ENCODE measurements around the gene PITHD1. TPM values are rescaled to one million over a fixed set of nuclear protein-coding genes. Genes with fewer than 3 reads are reported as not detected.
"Not testable (repeated sequence)": the region's sequence is repeated elsewhere in the genome, so short reads cannot be mapped to it uniquely, and the experiment has no call there.

PITHD1 gene, protein sequence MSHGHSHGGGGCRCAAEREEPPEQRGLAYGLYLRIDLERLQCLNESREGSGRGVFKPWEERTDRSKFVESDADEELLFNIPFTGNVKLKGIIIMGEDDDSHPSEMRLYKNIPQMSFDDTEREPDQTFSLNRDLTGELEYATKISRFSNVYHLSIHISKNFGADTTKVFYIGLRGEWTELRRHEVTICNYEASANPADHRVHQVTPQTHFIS
- polyA plus RNA-seq (2013) = 56.7 TPM

DNA sequence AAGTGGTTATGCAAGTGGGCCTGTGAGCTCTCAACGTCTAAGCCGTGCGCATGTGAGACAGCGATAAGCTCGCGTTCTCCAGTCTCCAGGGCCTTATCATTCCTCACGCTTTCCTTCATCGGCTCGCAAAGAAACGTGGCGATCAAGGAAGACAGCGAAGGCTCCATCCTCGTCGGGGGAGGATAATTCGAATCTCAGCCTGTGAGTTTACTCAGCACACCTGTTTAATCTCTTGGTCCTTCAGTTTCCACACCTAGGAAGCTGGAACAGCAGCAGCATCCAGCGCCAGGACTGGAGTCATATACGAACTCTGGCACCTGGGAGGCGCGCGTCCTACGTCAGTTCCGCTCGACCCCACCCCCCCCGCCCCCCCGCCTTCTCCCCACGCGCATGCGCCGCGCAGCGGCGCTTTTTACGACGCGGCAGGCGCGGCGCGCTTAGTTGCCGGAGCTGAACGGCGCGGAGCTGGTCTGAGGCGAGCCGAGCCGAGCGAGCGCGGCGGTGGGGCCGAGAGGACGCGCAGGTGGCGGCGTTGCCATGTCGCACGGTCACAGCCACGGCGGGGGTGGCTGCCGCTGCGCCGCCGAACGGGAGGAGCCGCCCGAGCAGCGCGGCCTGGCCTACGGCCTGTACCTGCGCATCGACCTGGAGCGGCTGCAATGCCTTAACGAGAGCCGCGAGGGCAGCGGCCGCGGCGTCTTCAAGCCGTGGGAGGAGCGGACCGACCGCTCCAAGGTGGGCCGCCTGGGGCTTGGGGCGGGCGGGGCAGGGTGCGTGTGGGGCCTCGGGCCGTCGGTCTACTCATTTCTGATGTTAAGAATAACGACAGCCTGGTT, at the start of gene PITHD1:
TSS of gene PITHD1 (plus strand) at position 440 of the 836 bp plus-strand sequence. CDS start at position 538, 98 bp downstream.
- ChIA-PET CTCF (interaction anchor here (0.5 to 4.7 kb wide), 10 partner anchors 8 to 91 kb away, joined by 3 to 28 read pairs (median 4); partner anchors contain the start of gene GALE), POLR2A (interaction anchor here (0.5 to 1.4 kb wide), 9 partner anchors 8 to 282 kb away, joined by 3 to 6 read pairs (median 3); partner anchors contain the start of gene LYPLA2)
- Histone ChIP-seq H3K36me3 (ENCODE audit: control insufficient read depth in 4 of 4, insufficient read depth in 4 of 4, low read length in 3 of 4) (peaks cover 0 to 14% (median 7%) of the 10 kb centered on the region in 4 experiments), H3K4me1 (ENCODE audit: control extremely low read depth in 1 of 4, control insufficient read depth in 4 of 4, insufficient read depth in 4 of 4, low read length in 3 of 4) (peaks cover 10 to 31% (median 19%) of the 10 kb centered on the region in 4 experiments), H3K27ac (ENCODE audit: insufficient read depth in 1 of 2, low read depth in 1 of 2, low read length in 2 of 2, poor library complexity in 1 of 2, severe bottlenecking in 2 of 2) (peak within 1 kb of the TSS; percentile 89 to 95), H3K9me3 (ENCODE audit: control extremely low read depth in 1 of 5, control insufficient read depth in 4 of 5, insufficient read depth in 2 of 5, low read depth in 1 of 5, low read length in 4 of 5) (no peaks in the 10 kb centered on the region), H3K4me3 (ENCODE audit: control insufficient read depth in 1 of 7, extremely low read depth in 1 of 7, insufficient read depth in 4 of 7, low read depth in 2 of 7, low read length in 6 of 7) (peak within 1 kb of the TSS; percentile 81 to 95 (median 90)), H3K27me3 (replicated peaks in 2 of 5; ENCODE audit: control insufficient read depth in 4 of 5, insufficient read depth in 5 of 5, low read length in 4 of 5) (no peaks in the 10 kb centered on the region)
- WGBS (ENCODE audit: insufficient coverage) = under 1% methylated on average over 66 of the region's 91 CpGs
- DNase-seq = peak; percentile 90 to 94 (median 91)

DNA sequence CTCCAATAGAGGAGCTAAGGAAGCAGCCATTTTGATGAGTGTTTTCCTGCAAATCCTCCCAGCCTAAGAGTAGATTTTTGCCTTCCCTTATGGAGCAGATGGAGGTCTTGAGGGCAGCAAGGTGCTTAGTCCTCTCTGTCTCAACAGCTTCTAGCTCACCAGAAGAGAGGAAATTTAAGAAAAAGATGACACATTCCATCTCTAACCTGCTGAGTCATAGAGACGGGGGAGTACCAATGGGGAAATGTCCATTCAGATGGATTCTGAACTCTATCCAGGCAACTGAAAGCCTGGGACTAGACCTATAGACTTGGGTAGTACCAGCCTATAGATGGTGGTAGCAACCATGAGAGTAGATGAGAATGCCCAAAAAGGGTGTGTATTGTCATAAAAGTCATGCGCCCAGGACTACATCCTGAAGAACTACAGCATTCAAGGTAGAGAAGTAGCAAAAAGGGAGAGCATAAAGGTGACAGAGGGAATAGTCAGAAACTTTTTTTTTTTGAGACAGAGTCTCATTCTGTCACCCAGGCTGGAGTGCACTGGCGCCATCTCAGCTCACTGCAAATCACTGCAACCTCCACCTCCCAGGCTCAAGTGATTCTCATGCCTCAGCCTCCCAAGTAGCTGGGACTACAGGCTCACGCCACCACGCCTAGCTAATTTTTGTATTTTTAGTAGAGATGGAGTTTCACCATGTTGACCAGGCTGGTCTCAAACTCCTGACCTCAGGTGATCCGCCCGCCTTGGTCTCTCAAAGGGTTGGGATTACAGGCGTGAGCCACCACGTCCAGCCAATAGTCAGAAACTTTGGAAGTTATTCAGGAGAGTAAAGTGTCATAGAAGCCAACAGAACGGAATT, 45.6 kb upstream of the PITHD1 start:
- H3K4me1 ChIP-seq (ENCODE audit: control extremely low read depth in 1 of 4, control insufficient read depth in 4 of 4, insufficient read depth in 4 of 4, low read length in 3 of 4) = no peaks in the 10 kb centered on the region
- DNase-seq = no peak
- ChIA-PET CTCF (interaction anchor here (0.9 to 1.5 kb wide), 2 partner anchors 10 to 30 kb away, joined by 3 read pairs; no protein-coding TSS in a partner anchor), POLR2A (no interaction called here)
- H3K27me3 ChIP-seq (replicated peaks in 2 of 5; ENCODE audit: control insufficient read depth in 4 of 5, insufficient read depth in 5 of 5, low read length in 4 of 5) = no peaks in the 10 kb centered on the region
- H3K27ac ChIP-seq (ENCODE audit: insufficient read depth in 1 of 2, low read depth in 1 of 2, low read length in 2 of 2, poor library complexity in 1 of 2, severe bottlenecking in 2 of 2) = no peak overlapping the region
- H3K4me3 ChIP-seq (ENCODE audit: control insufficient read depth in 1 of 7, extremely low read depth in 1 of 7, insufficient read depth in 4 of 7, low read depth in 2 of 7, low read length in 6 of 7) = no peak overlapping the region
- WGBS (ENCODE audit: insufficient coverage) = 88% methylated on average over 7 of the region's 10 CpGs
- H3K36me3 ChIP-seq (ENCODE audit: control insufficient read depth in 4 of 4, insufficient read depth in 4 of 4, low read length in 3 of 4) = no peaks in the 10 kb centered on the region
- H3K9me3 ChIP-seq (ENCODE audit: control extremely low read depth in 1 of 5, control insufficient read depth in 4 of 5, insufficient read depth in 2 of 5, low read depth in 1 of 5, low read length in 4 of 5) = no peaks in the 10 kb centered on the region

DNA sequence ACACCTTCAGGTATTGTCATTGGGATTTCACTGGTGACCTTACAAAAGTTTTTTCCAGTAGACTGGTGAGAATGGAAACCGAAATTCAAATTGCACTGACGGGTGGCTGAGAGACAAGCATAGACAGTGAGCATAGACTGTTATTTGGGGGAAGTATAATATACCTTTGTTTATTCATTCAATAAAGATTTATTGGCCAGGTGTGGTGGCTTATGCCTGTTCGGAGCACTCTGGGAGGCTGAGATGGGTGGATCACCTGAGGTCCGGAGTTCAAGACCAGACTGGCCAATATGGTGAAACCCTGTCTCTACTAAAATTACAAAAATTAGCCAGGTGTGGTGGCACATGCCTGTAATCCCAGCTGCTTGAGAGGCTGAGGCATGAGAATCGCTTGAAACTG, 44.9 kb upstream of the PITHD1 start:
- POLR2A ChIA-PET; H3K36me3 ChIP-seq (ENCODE audit: control insufficient read depth in 4 of 4, insufficient read depth in 4 of 4, low read length in 3 of 4); DNase-seq; H3K27me3 ChIP-seq (replicated peaks in 2 of 5; ENCODE audit: control insufficient read depth in 4 of 5, insufficient read depth in 5 of 5, low read length in 4 of 5); H3K4me1 ChIP-seq (ENCODE audit: control extremely low read depth in 1 of 4, control insufficient read depth in 4 of 4, insufficient read depth in 4 of 4, low read length in 3 of 4); CTCF ChIA-PET; H3K27ac ChIP-seq (ENCODE audit: insufficient read depth in 1 of 2, low read depth in 1 of 2, low read length in 2 of 2, poor library complexity in 1 of 2, severe bottlenecking in 2 of 2); H3K4me3 ChIP-seq (ENCODE audit: control insufficient read depth in 1 of 7, extremely low read depth in 1 of 7, insufficient read depth in 4 of 7, low read depth in 2 of 7, low read length in 6 of 7); H3K9me3 ChIP-seq (ENCODE audit: control extremely low read depth in 1 of 5, control insufficient read depth in 4 of 5, insufficient read depth in 2 of 5, low read depth in 1 of 5, low read length in 4 of 5): not testable (repeated sequence)
- WGBS (ENCODE audit: insufficient coverage) = 100% methylated on average over 3 of the region's 5 CpGs

DNA sequence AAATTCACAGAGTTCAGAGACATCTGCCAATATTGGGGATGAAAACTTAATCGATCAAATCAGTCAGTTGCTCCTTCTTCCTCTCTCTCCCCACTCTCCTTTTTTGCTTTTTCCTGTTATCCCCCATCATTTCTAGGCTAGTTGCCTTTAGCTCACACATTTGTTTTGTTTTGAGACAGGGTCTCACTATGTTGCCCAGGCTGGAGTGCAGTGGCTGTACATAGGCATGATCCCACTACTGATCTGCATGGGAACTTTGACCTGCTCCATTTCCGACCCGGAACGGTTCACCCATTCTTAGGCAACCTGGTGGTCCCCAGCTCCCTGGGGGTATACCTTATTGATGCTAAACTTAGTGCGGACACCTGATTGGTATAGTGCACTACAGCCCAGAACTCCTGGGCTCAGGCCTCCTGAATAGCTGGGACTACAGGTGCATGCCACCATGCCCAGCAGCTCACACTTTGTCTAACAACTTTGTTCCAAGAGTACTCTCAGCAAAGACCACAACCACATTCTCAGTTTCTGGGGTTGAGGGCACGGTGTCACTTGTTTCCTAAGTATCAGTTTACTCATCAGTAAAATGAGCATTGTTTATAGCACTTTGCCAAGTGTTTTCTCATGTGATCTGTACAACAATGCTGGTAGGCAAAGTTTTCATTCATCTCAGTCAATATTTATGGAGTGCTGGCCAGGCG, 41.6 kb upstream of the PITHD1 start:
- Histone ChIP-seq H3K4me1 (ENCODE audit: control extremely low read depth in 1 of 4, control insufficient read depth in 4 of 4, insufficient read depth in 4 of 4, low read length in 3 of 4) (no peaks in the 10 kb centered on the region), H3K36me3 (ENCODE audit: control insufficient read depth in 4 of 4, insufficient read depth in 4 of 4, low read length in 3 of 4) (no peaks in the 10 kb centered on the region), H3K27me3 (replicated peaks in 2 of 5; ENCODE audit: control insufficient read depth in 4 of 5, insufficient read depth in 5 of 5, low read length in 4 of 5) (no peaks in the 10 kb centered on the region), H3K9me3 (ENCODE audit: control extremely low read depth in 1 of 5, control insufficient read depth in 4 of 5, insufficient read depth in 2 of 5, low read depth in 1 of 5, low read length in 4 of 5) (no peaks in the 10 kb centered on the region), H3K4me3 (ENCODE audit: control insufficient read depth in 1 of 7, extremely low read depth in 1 of 7, insufficient read depth in 4 of 7, low read depth in 2 of 7, low read length in 6 of 7) (no peak overlapping the region), H3K27ac (ENCODE audit: insufficient read depth in 1 of 2, low read depth in 1 of 2, low read length in 2 of 2, poor library complexity in 1 of 2, severe bottlenecking in 2 of 2) (no peak overlapping the region)
- DNase-seq = no peak
- POLR2A ChIA-PET = no interaction called here
- WGBS (ENCODE audit: insufficient coverage) = 96% methylated on average over 7 of the region's 7 CpGs
- CTCF ChIA-PET = interaction anchor here (0.6 kb wide), 1 partner anchor 1273 kb away, joined by 4 read pairs; no protein-coding TSS in a partner anchor

DNA sequence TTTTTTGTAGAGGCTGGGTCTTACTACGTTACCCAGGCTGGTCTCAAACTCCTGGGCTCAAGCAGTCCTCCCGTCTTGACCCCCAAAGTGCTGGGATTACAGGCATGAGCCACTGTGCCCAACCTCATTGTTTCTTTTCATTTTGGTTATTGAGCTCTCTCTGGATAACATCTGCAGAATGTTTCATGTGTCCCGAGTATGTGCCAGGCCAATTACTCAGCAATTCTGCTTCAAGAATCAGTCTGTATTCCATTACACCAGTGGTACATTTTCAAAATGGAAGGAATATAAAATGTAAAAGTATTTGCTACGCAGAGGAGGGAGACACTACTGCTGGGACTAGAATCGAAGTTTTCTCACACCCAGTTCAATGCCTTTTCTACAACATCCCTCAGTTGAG, 36.6 kb upstream of the PITHD1 start:
- WGBS (ENCODE audit: insufficient coverage) = 100% methylated on average over 2 of the region's 5 CpGs
- no peaks in the 10 kb centered on the region for H3K27me3 ChIP-seq (replicated peaks in 2 of 5; ENCODE audit: control insufficient read depth in 4 of 5, insufficient read depth in 5 of 5, low read length in 4 of 5)
- no peak overlapping the region for H3K27ac ChIP-seq (ENCODE audit: insufficient read depth in 1 of 2, low read depth in 1 of 2, low read length in 2 of 2, poor library complexity in 1 of 2, severe bottlenecking in 2 of 2)
- peaks cover 0 to 2% (median 0%) of the 10 kb centered on the region in 4 experiments for H3K36me3 ChIP-seq (ENCODE audit: control insufficient read depth in 4 of 4, insufficient read depth in 4 of 4, low read length in 3 of 4)
- H3K4me1 ChIP-seq (ENCODE audit: control extremely low read depth in 1 of 4, control insufficient read depth in 4 of 4, insufficient read depth in 4 of 4, low read length in 3 of 4) = peaks cover 8 to 24% (median 18%) of the 10 kb centered on the region in 4 experiments
- DNase-seq = no peak
- ChIA-PET POLR2A (no interaction called here), CTCF (interaction anchor here (1.1 kb wide), 1 partner anchor 12 kb away, joined by 3 read pairs; no protein-coding TSS in a partner anchor)
- no peaks in the 10 kb centered on the region for H3K9me3 ChIP-seq (ENCODE audit: control extremely low read depth in 1 of 5, control insufficient read depth in 4 of 5, insufficient read depth in 2 of 5, low read depth in 1 of 5, low read length in 4 of 5)
- no peak overlapping the region for H3K4me3 ChIP-seq (ENCODE audit: control insufficient read depth in 1 of 7, extremely low read depth in 1 of 7, insufficient read depth in 4 of 7, low read depth in 2 of 7, low read length in 6 of 7)

DNA sequence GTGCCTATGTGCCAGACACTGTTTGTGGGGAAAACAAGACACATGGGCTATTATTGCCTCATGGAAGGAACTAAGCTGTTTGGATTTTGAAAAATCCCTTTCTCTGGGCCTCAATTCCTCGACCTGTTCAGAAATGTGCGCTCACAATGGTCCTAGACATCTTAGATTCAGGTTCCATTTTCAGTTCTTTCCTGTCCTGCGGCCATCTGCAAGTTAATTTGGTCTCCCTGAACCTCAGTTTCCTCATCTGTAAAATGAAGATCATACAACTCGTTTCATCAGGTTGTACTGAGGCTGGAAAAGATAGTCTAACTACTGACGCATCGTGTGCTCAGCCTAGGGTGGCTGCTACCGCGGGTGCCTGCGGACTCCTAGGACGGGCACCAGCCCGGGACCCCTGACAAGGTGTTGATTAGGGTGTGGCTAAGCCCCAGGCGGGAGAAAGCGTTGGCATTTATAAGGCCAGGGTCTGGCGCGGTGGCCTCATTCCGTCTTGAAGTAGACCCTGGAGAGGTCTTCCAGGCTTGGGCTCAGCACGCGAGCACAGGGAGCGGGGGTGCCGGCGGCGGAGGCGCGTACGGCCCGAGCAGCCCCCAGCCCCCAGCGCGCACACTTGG, 35.4 kb upstream of the PITHD1 start:
- ChIA-PET POLR2A (interaction anchor here (1.7 kb wide), 1 partner anchor 51 kb away, joined by 6 read pairs; the partner anchor contains the start of gene RPL11), CTCF (interaction anchor here (1.0 to 1.4 kb wide), 2 partner anchors 55 to 198 kb away, joined by 3 to 4 read pairs; no protein-coding TSS in a partner anchor)
- Histone ChIP-seq H3K36me3 (ENCODE audit: control insufficient read depth in 4 of 4, insufficient read depth in 4 of 4, low read length in 3 of 4) (peaks cover 0 to 10% (median 3%) of the 10 kb centered on the region in 4 experiments), H3K27ac (ENCODE audit: insufficient read depth in 1 of 2, low read depth in 1 of 2, low read length in 2 of 2, poor library complexity in 1 of 2, severe bottlenecking in 2 of 2) (peak overlapping the region; percentile 40 to 82), H3K4me1 (ENCODE audit: control extremely low read depth in 1 of 4, control insufficient read depth in 4 of 4, insufficient read depth in 4 of 4, low read length in 3 of 4) (peaks cover 8 to 24% (median 18%) of the 10 kb centered on the region in 4 experiments), H3K9me3 (ENCODE audit: control extremely low read depth in 1 of 5, control insufficient read depth in 4 of 5, insufficient read depth in 2 of 5, low read depth in 1 of 5, low read length in 4 of 5) (no peaks in the 10 kb centered on the region), H3K27me3 (replicated peaks in 2 of 5; ENCODE audit: control insufficient read depth in 4 of 5, insufficient read depth in 5 of 5, low read length in 4 of 5) (no peaks in the 10 kb centered on the region), H3K4me3 (ENCODE audit: control insufficient read depth in 1 of 7, extremely low read depth in 1 of 7, insufficient read depth in 4 of 7, low read depth in 2 of 7, low read length in 6 of 7) (peak overlapping the region; percentile 80 to 96 (median 90))
- peak in 2 of 3 donors; percentile 32 to 64 for DNase-seq
- 9% methylated on average over 26 of the region's 28 CpGs for WGBS (ENCODE audit: insufficient coverage)

Measured in common myeloid progenitor, CD34-positive (primary cell).